ENCODE measurements around the gene LBX1.

LBX1 gene

DNA sequence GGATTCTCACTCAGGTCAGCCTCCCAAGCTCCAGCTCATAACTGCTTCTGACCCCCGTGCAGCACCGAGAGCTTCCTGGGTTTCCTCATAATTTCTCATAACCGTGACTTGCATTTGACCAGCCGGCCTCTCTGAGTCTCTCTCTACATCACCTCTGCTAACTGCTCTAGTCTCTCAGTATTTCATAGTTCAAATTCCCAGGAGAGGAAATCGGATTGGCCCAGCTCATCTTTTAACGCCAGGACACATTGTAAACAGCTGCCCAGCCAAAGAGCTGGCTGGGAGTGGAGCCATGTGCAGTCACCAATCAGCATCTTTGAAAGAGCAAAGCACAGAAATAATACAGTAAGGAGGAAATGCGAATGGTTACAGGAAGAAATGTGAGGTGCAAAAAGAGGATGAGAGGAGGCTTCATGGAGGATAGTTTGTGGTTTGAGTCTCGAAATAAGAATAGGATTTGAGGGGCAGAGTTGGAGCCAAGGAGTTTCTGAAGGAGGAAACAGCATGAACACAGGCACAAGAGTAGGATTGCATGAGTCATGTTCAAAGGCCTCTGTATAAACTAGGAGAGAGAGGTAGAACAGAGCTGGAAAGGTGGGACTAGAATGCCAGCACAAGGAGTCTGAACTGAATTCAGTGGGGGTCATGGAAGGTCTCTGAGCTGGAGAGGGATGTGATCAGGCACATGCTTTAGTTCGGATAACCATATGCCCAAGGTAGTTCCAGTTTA is 15.2 kb upstream of the LBX1 start:
- in situ Hi-C loops (cut with MboI; ENCODE audit: low sequenced_read_pairs), result no loop called here

DNA sequence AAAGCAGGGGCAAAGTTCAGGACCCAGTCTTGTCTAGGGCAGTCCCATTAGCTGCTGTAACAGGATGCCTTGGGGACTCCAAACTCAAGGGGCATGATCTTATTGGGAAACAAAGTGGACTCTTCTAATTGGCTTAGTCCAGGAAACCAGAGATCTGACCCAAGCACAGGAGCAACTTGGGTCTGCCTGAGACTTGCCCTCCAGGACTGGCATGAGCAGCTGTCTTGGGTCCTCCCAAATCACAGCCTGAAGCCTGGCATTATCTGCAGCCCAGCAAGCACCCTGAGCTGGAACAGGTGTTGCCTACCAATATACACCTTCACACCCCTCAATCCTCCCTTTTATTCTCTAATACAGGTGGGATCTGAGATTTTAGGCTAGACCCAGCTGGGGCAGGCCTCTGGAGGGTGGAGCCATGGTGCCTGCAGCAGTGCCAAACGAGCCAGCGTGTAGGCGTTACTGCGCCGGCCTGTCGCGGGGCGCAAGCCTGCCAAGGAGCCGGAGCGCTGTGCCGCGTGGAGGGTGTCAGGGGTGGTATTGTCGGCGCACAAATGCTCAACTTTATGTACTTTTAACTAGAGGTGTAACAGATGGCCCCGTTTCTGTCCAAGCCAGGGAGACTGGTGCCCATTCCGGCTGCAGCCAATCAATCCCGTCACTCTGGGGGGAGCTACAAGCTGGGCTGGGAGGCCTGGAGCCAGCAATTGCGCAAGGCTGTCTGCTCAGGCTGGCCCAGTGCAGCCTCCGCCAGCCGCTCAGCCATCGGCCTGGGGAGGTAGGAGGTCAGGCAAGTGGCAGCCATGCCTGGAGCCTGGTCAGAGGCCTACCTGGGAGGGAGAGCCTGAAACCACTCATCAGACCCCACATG is 12.8 kb upstream of the LBX1 start:
- in situ Hi-C loops (cut with MboI; ENCODE audit: low sequenced_read_pairs), result no loop called here

DNA sequence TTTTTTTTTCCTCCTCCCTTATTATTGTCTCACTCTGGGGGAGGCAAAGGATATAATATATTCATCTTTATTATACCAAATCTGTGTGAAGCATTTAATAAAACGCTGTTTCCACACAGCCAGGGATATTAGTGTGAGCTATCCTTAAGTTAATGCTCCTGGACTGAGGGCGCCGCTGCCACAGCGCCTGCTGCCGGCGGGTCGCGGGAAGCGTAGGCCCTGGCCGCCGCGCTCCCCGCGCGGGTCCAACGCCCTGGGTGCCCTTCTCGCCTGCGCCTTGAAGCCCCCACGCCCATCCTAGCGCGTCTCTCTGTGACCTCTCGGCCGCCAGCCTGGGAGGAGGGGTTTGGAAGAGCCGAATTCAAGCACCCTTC is 9.5 kb upstream of the LBX1 start:
- in situ Hi-C loops (cut with MboI; ENCODE audit: low sequenced_read_pairs), result no loop called here

DNA sequence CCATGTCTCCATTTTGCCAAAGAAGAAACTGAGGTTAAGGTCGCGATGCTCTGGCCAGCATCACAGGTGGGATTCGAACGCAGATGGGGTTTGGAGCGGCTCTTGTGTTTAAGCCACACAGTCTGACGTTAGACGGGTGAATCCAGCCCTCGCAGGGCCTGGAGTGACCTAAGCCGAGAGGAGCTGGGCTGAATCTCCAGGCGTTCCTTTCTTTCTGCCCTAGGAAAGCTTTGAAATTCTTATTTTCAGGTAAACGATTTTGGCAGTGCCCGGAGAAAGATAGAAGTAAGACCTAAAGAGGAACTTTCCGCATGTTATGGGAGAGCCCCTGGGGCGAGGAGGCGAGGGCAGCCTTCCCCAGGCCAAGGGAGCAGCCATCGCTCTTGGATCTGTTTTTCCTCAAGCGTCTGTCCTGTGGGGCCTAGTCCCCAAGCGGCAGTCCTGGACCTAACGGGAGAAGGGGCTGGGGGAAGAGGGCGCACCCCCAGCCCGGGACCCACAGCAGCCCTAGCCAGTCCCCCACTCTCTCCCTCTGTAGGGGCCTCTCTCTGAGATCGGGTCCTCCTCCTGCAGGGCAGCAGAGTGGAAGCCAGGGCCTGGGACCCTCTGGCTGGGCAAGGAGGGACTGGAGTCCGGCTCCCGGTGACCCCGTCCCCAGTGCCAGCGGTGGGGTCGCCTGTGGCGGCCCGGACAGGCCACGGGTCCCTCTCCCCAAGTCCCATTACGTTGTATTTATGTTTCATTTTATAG is 8.9 kb upstream of the LBX1 start:
- in situ Hi-C loops (cut with MboI; ENCODE audit: low sequenced_read_pairs), result no loop called here

DNA sequence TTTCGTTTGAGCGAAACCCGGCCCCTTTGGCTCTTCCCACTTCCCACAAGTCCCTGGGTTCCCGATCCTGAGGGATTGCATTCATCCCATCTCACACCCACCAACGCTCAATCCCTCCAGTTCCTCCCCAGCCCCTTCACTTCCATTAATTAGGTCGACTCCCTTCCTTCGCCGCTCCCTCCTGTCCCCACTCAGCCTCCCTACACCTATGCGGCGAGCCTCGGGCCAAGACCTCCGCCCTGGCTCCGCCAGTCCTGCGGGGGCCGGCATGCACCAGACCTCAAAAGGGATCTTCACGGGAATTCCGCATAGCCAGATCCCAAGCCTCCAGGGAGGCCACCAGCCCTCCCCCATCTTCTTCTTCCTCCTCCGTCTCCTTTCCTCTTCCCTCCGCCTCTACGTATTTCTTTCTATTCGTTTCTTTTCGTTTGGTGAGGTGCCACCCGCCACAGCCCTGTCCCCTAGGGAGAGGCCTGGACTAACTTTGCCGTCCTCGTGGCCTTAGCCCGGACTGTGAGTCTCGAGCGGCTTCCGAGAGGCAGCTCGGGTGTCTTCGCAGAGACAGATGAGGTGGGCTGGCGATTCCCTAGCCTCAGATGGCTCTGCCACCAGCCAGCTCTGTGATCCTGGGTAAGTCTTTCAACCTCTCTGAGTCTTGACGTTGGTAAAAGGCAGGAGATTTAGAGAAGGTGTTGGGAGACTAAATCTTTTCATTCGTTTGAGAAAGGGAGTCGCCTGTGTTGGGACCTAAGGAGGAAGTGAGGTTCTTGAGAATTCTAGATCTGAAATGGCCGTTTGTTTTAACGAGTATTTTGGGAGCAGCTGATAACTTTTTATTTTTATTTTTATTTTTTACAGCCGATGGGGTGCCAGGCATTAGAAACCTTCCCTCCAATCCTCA is 8.1 kb upstream of the LBX1 start:
- in situ Hi-C loops (cut with MboI; ENCODE audit: low sequenced_read_pairs), result no loop called here

DNA sequence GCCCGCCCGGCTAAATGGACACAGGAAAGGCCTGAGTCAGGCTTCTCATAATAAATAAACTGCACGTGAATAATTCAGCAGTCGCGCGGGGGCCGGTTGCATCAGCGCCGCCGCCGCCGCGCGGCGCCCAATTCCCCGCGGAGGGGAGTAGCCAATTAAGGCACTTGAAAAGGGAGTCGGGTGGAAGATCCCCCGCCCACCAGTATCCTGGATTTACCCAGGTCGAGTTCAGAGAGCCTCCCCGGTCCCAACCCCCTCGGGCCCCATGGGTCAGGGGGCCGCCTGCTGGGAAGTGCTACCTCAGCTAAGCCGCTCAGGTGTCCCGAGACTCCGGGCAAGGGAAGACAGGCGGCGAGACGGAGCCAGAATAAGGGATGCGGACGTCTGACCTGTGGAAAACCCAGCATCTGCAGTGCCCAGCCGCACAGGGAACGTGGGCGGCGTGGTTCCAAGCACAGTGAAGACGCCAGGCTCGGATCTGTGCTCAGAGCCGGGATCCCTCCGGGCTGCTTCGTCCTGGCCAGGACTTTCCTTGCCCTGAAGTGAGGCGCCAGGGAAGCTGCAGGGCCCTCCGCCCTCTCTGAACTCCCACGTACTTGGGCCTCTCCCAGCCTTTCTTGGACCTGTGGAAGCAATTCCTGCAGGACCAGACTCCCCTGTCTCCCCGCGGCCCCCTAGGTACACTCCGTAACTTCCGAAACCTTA is 7.3 kb upstream of the LBX1 start:
- in situ Hi-C loops (cut with MboI; ENCODE audit: low sequenced_read_pairs), result no loop called here

DNA sequence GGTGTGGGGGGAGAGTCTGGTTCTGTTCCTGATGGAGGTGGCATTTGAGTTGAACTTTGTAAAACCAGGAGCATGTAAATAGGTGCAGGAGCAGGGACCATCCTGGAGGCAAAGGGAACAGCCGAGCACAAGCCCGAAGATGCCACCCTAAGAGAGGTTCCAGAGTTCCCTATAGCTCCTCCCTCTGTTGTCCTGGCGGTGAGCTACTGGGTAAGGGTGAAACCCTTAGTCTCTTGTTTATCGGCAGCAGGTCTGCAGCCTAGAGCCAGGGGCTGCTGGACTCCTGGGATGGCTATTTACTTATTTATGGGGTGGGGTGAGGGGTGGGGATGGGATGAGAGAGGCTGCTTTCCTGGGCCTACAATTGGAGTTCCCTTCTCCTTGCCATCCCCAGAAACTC is 6.5 kb upstream of the LBX1 start:
- in situ Hi-C loops (cut with MboI; ENCODE audit: low sequenced_read_pairs), result no loop called here

DNA sequence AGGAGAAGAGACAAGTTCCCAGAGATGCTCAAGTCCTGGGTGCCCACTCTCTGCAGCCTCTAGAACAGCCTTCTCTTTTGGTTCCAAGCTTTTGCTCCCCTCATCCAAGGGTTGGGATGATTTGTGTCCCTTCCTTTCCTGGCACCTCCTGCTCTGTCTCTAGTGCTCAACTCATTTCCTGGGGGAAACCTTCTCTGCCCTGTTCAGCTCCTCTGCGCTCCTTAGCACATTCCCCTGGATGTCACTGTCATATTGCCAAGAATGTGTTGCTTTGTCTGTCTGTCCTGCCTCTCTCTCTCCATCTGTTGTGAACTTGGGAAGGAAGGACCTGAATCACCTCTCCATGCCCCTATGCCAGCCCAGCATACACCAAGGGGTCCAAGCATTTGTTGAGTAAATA is 5.1 kb upstream of the LBX1 start:
- in situ Hi-C loops (cut with MboI; ENCODE audit: low sequenced_read_pairs), result no loop called here

DNA sequence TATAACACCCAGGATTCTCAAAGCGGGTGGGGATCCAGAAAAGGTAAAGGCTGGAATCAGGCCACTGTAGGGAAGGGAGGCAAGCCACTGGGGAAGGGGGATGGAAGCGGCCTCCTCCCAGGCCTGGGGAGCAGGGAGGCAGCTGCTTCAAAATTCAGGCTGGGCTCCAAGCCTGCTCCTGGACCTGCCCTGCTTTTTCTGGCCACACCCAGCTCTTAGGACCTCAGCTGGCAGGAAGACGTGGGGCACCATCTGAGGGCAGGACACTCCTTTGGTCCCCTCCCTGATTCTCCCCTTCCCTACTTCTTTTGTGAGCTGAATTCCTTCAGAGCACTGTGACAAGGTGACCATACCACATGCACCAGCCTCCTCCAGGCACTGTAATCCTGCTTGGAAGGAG is 4.6 kb upstream of the LBX1 start:
- in situ Hi-C loops (cut with MboI; ENCODE audit: low sequenced_read_pairs), result no loop called here

DNA sequence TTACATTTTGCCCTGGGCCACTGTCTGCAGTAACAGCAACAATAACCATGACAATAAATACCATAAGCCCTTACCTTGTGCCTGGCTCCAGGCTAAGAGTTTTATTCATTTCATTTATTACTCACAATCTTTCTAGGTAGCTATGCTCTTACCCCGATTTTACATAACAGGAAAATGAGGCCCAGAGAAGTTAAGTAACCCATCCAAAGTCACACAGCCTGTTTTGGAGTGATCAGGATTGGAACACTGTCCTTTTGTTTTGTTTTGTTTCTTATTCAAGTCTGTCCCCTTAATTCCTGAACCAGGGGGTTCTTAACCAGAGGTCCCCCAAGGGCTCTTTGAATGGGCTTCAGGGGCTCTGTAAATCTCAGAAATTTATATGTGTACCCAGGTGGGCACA is 4.2 kb upstream of the LBX1 start:
- in situ Hi-C loops (cut with MboI; ENCODE audit: low sequenced_read_pairs), result no loop called here

DNA sequence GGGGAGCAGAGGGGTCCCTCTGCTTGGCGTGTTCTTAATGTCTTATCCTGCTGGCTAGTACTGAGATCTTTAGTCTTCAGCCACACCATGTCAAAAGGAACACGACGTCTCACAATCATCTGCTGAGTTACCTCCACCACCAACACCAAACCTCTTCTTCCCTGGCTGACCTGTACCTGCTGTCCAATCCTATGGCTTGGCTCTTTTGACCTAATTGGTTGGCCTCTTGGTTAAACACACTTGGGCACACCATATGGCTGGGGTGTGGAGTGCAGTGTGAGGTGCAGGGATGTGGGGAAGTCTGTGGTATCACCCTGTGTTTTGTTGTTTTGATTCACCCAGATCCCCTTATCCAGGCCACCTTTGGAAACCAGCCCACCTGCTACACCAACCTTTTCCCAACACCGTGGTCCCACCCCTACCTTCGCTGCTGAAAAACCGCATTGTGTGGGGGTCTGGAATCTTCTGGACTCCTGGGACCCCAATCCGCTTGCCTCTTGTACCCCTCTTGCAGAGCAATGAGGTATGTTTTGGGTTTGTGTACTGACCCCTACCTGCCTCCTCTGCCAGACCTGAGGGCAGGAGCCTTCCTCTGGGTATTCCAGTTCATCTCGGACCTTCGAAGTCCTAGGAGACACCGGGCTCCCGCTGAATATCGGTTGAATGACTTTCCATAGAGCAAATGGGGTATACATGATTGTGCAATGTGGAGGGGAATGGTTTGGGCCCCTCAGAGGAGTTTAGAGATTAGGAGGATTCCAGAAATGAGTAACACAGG is 2.8 kb upstream of the LBX1 start:
- in situ Hi-C loops (cut with MboI; ENCODE audit: low sequenced_read_pairs), result no loop called here

DNA sequence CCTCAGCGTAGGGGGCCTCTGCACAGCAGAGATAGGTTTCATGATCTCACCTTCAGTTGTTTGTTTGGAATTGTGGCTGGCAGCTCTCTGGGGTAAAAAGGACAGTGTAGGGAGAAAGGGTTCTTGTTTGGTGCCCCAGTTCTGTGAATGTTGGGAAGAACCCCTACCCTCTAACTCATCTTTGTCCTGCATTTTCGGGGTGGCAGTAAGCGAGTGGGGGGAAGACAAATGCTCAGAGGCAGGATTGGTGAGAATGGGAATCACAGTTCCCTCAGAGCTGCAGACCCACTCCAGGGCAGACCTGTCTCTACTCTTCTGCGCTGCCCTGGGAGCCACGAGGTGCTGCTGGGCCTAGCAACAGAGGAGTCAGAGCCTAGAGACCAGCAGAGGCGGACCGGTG is 1.8 kb upstream of the LBX1 start:
- in situ Hi-C loops (cut with MboI; ENCODE audit: low sequenced_read_pairs), result no loop called here

DNA sequence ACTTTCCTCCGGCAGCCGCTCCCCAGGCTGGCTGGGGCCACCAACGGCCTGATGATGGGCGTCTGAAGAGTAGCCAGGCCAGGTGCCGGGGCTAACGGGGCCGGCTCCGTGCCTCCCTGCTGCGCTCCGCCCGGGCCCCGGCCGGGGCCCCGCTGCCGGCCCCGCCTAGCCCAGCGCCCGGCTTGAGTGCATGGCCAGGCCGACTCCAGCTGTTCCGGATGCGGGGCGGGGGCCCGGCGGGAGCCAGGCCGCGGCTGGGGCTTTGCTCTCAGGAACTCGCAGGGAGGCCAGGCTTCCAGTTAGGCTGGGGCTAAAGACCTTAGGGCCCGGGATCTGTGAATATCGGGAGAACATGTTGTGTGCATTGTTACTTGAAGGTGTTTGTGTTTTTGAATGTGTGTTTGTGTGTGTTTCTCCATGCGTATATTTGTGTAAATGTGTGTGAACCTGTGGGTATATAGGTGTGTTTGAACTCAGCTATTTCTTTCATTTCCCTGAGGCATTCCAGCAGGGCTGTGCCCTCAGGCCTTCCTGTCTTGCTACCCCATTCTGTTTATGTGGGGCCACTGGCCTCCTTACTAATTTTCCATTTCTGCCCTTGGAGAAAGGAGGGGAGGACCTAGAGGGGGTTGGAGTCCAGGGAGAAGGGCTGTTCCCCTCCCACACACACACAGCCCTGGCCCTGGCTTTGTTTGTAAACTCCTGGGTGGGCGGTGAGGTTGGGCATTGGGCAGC is 1.1 kb upstream of the LBX1 start:
- in situ Hi-C loops (cut with MboI; ENCODE audit: low sequenced_read_pairs), result no loop called here

DNA sequence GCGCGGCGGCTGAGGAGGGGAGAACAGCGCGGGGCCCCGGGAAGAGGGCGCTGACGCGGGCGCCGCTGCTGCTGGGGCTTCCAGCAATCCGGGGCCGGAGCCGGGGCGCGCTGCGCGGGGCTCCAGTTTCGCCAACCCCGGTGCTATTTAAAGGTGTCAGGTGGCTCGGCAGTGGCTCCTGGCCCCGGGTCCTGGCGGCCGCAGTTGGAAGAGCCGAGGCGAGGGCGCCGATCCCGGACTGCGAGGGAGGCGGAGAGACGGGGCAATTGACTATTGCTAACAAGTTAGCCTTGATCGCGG is 347 bp downstream of the LBX1 start:
- in situ Hi-C loops (cut with MboI; ENCODE audit: low sequenced_read_pairs), result no loop called here

DNA sequence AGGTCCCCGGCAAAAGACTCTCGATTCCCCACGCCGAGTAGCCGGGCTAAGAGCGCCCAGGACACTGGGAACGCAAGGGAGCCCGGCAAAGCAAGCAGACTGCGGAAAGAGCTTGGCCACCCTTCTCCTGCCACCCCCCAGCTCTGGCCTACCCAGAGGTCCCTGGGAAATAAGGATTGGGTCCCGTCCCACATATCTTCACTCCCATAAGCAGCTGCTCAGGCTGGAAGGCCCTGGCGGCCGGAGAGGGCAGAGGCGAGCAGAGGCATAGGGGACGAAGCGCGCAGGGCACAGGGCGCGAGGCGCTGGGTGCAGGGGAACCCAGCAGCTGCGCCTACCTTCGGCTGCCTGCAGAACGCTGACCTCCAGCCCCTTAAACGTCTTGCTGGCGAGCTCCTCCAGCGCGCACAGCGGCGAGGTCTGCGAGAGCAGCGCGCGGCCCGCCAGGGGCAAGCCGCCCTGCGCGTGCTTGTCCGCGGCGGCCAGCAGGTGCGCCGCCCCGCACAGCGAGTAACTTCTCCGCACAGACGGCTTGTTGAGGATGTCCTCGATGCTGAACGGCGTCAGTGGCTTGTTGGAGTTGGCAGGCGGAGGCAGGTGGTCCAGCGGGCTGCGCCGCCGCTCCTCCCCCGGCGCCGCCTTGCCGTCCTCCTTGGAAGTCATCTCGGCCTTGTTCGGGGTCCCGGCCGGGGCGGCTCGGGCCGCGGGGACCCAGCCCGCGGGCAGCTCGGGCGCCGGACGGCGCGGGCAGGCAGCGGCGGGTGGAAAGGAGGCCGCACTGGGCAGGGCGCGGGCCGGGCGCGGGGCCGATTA is 904 bp downstream of the LBX1 start:
- in situ Hi-C loops (cut with MboI; ENCODE audit: low sequenced_read_pairs), result no loop called here

DNA sequence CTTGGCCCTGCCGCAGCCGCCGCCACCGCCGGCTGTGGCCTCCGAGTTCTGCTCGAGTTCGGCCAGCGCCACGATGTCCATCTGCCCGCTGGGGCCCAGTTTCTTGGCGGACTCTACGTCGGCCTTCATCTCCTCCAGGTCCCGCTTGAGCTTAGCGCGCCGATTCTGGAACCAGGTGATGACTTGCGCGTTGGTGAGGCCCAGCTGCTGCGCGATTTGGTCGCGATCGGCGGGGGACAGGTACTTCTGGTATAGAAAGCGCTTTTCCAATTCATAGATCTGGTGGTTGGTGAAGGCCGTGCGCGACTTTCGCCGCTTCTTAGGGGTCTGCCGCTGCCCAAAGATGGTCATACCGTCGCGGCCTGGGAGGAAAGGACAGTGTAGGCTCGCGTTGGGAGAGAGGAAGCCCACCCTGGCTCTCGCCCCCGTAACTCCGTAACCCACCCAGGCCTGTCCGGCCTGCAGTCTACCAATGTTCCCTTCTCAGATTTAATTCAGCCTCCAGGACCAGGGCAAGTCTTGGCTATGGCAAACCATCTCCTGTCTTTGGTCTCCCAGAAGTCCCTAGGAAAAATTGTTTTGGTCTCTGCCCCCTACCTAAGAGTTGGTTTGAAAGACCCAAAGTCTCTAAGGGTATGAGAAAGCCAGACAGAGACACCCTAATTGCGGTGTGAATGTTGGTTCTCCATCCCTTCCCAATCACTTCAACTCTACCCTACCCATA is 1.7 kb downstream of the LBX1 start:
- in situ Hi-C loops (cut with MboI; ENCODE audit: low sequenced_read_pairs), result no loop called here

Data from HL-60/S4 treated with retinoic acid at 250 ng/mL for 4 days and 3 days (cell line).